ENCODE measurements around the gene DHX29.
"Not testable (repeated sequence)": the region's sequence is repeated elsewhere in the genome, so short reads cannot be mapped to it uniquely, and the experiment has no call there.

The DHX29 gene

GRCh38 chr5:55307383-55308253 lies at the start of gene DHX29, which contains the start of gene MTREX:
Gene DHX29, minus strand, starts transcription at chr5:55307694. Its CDS starts 121 bp downstream, at chr5:55307573.
Gene MTREX, plus strand, starts transcription at chr5:55307989. Its CDS starts 25 bp downstream, at chr5:55308014.
- peak; percentile 88 to 90 for DNase-seq

GRCh38 chr5:55356896-55357295 lies 49.4 kb upstream of the DHX29 start:
- no peak for DNase-seq

GRCh38 chr5:55350754-55351153 lies 43.3 kb upstream of the DHX29 start:
- no peak for DNase-seq

GRCh38 chr5:55347786-55348185 lies 40.3 kb upstream of the DHX29 start:
- DNase-seq, result no peak

GRCh38 chr5:55345327-55345726 lies 37.8 kb upstream of the DHX29 start:
- no peak for DNase-seq

- DNase-seq, result peak; percentile 35 to 69
These were observed 37.0 kb upstream of the DHX29 start for GRCh38 chr5:55344392-55344992.

GRCh38 chr5:55343609-55344008 lies 36.1 kb upstream of the DHX29 start:
- no peak for DNase-seq

GRCh38 chr5:55343107-55343506 lies 35.6 kb upstream of the DHX29 start:
- DNase-seq, result no peak

- no peak for DNase-seq
These were observed 31.3 kb upstream of the DHX29 start for GRCh38 chr5:55338810-55339243.

GRCh38 chr5:55338092-55338613 lies 30.7 kb upstream of the DHX29 start:
- peak in 1 of 2 donors; percentile 2 for DNase-seq

GRCh38 chr5:55333811-55334210 lies 26.3 kb upstream of the DHX29 start:
- no peak for DNase-seq

GRCh38 chr5:55333017-55333416 lies 25.5 kb upstream of the DHX29 start:
- no peak for DNase-seq

- DNase-seq, result no peak
These were observed 23.8 kb upstream of the DHX29 start for GRCh38 chr5:55331321-55331720.

- DNase-seq, result no peak
These were observed 19.8 kb upstream of the DHX29 start for GRCh38 chr5:55327281-55327680.

GRCh38 chr5:55325621-55326020 lies 18.1 kb upstream of the DHX29 start:
- DNase-seq, result no peak

GRCh38 chr5:55324815-55325418 lies 17.4 kb upstream of the DHX29 start:
- peak in 1 of 2 donors; percentile 53 for DNase-seq

GRCh38 chr5:55324006-55324405 lies 16.5 kb upstream of the DHX29 start:
- DNase-seq, result no peak

GRCh38 chr5:55320571-55320970 lies 13.1 kb upstream of the DHX29 start:
- DNase-seq, result no peak

GRCh38 chr5:55319491-55319890 lies 12.0 kb upstream of the DHX29 start:
- no peak for DNase-seq

- not testable (repeated sequence) for DNase-seq
These were observed 10.7 kb upstream of the DHX29 start for GRCh38 chr5:55318237-55318636.

- DNase-seq, result no peak
These were observed 9.3 kb upstream of the DHX29 start for GRCh38 chr5:55316837-55317236.

- no peak for DNase-seq
These were observed 8.8 kb upstream of the DHX29 start for GRCh38 chr5:55316289-55316688.

GRCh38 chr5:55313870-55314617 lies 6.5 kb upstream of the DHX29 start:
- no peak for DNase-seq

Data from CD4-positive, alpha-beta T cell treated with Interleukin-1 beta for 1 hour (primary cell).